Suprapubic skin (tissue), 4 donors: Measurements from ENCODE around the gene CNNM4. TPM values are rescaled to one million over a fixed set of nuclear protein-coding genes. Genes with fewer than 3 reads are reported as not detected.
A peak's percentile ranks its signal among the peaks of the same experiment; 100 is the strongest.

ENCODE experiments used
- DNase-seq, 2 donors: peaks; one replicate each; pipeline ENCODE4 v3.0.0-alpha.2; 2019; ENCODE audit warnings: low spot score in 2 of 2
- H3K27ac ChIP-seq: fragments of 200-600 bp; sonication (generic); one replicate; pipeline ENCODE4 v1.5.1; 2019
- H3K27me3 ChIP-seq: fragments of 200-600 bp; sonication (generic); one replicate; pipeline ENCODE4 v1.5.1; 2019
- H3K36me3 ChIP-seq: fragments of 200-600 bp; sonication (generic); one replicate; pipeline ENCODE4 v1.5.1; 2019
- H3K4me1 ChIP-seq: fragments of 200-600 bp; sonication (generic); one replicate; pipeline ENCODE4 v1.5.1; 2019
- H3K4me3 ChIP-seq: fragments of 200-600 bp; sonication (generic); one replicate; pipeline ENCODE4 v1.5.1; 2019; ENCODE audit warnings: mild to moderate bottlenecking
- H3K9me3 ChIP-seq: fragments of 200-600 bp; sonication (generic); one replicate; pipeline ENCODE4 v1.5.1; 2019
- CTCF ChIP-seq, 2 donors: fragments of 200-600 bp in 1 of 2; fragments of 450-650 bp in 1 of 2; sonication (generic) in 1 of 2; IDR thresholded peaks; one replicate each; pipeline ENCODE4 v1.5.1; 2016 to 2019; ENCODE audit warnings: antibody characterized with exemption in 2 of 2, mild to moderate bottlenecking in 1 of 2, moderate library complexity in 1 of 2
- EP300 ChIP-seq: sonication (generic); formaldehyde crosslinking; IDR thresholded peaks from one replicate; pipeline ENCODE4 v1.6.1; 2017; ENCODE audit warnings: antibody characterized with exemption
- POLR2A ChIP-seq, 2 donors: fragments of 450-650 bp; IDR thresholded peaks; one replicate each; pipeline ENCODE4 v1.6.1; 2017; ENCODE audit warnings: antibody characterized with exemption in 2 of 2, mild to moderate bottlenecking in 2 of 2, moderate library complexity in 2 of 2
- POLR2AphosphoS5 ChIP-seq, 3 donors: sonication (generic); formaldehyde crosslinking; IDR thresholded peaks; one replicate each; pipeline ENCODE4 v1.6.1; 2017; ENCODE audit warnings: antibody characterized with exemption in 3 of 3
- WGBS: methylation state at CpG from one replicate; pipeline ENCODE4 v1.1.5; 2018; 5-methylcytosine and 5-hydroxymethylcytosine counted together
- total RNA-seq, 4 donors: library from RNA; depleted of rRNA; stranded (reverse); fragments of >200 nt; gene quantifications; one replicate each; pipeline ENCODE4 v1.1.0, GENCODE V29; 2016

Gene CNNM4
- total RNA-seq, 4 donors from 2014 or later: 14.9 to 18.9 (median 16.3) TPM

- TF ChIP-seq CTCF (IDR thresholded peaks at IDR 0.05) (no peak), POLR2AphosphoS5 (IDR thresholded peaks at IDR 0.05) (no peak), EP300 (no peak), POLR2A (IDR thresholded peaks at IDR 0.05) (no peak)
- no peak for DNase-seq
- Histone ChIP-seq H3K4me3 (no peak overlapping the region), H3K27ac (no peak overlapping the region), H3K36me3 (peaks cover 37% of the 10 kb centered on the region), H3K9me3 (no peaks in the 10 kb centered on the region), H3K4me1 (peaks cover 31% of the 10 kb centered on the region), H3K27me3 (no peaks in the 10 kb centered on the region)
- WGBS: 71% methylated on average over 2 of the region's 2 CpGs
These were observed 23.5 kb upstream of the CNNM4 start for GRCh38 chr2:96737251-96737650.

DNA sequence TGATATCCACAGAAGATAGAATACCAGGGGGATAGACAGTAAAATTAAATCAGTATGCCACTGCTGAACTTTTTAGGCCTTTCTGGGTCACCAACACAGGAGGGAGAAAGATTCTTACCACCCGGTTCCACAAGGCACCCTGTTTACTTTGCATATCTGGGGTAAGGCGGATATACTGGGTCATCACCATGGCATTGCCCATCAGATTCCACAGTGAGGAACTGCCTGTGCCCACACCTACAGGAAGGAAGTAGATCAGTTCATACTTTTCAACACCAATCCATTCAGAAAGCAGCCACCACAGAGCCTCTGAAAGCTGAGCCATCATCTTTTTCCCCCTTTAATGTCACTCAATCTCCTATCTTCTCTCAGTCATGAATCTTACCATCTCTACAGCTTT is 22.9 kb upstream of the CNNM4 start:
- Histone ChIP-seq H3K4me1 (peaks cover 31% of the 10 kb centered on the region), H3K27ac (no peak overlapping the region), H3K4me3 (no peak overlapping the region), H3K36me3 (peaks cover 31% of the 10 kb centered on the region), H3K27me3 (no peaks in the 10 kb centered on the region), H3K9me3 (no peaks in the 10 kb centered on the region)
- WGBS: 46% methylated on average over 2 of the region's 2 CpGs
- TF ChIP-seq CTCF (IDR thresholded peaks at IDR 0.05) (no peak), POLR2A (IDR thresholded peaks at IDR 0.05) (no peak), POLR2AphosphoS5 (IDR thresholded peaks at IDR 0.05) (no peak), EP300 (no peak)
- peak in 1 of 2 donors; percentile 28 for DNase-seq

- H3K27ac ChIP-seq: peak overlapping the region; percentile 76
- H3K4me3 ChIP-seq: peak overlapping the region; percentile 78
- H3K9me3 ChIP-seq: no peaks in the 10 kb centered on the region
- no peak for TF ChIP-seq POLR2A (IDR thresholded peaks at IDR 0.05)
- H3K27me3 ChIP-seq: no peaks in the 10 kb centered on the region
- H3K36me3 ChIP-seq: peaks cover 18% of the 10 kb centered on the region
- WGBS: 12% methylated on average over 4 of the region's 4 CpGs
- no peak for DNase-seq
- peaks cover 31% of the 10 kb centered on the region for H3K4me1 ChIP-seq
These were observed 21.5 kb upstream of the CNNM4 start for GRCh38 chr2:96739076-96739632.

DNA sequence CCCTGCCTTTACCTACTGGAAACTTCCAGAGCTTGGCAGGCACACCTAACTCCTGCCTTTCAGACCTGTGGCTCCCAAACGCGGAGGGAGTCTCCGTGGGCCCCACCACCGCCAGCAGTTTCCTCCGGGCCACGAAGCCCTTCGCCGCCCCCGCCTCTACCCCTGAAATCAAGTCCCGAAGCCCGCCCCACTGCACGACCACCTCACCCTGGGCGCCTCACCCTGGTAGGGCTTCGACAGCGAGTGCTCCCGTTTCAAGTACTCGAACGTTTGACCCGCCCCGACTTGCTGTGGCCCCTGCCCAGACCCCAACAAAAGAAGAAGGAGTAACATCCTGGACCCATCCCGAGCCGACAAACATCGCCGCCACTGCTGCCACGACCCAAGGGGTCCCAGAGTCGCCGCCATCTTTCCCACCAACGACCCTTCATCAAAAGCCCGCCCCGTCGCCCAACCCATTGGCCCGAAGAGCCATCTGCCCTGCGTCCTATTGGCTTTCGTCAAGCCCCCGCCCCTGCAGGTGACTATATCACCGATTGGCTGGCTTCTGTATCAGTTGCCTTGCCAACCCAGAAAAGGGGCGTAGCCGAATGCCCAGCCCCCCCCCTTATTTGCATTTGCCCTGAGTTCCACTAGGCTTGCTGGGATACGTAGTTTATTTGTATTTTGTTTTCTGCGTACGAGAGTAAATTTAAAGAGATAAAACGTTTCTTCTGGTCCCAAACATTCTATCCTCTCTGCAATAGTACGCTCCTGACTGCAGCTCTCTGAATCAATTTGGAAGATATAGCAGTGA is 20.9 kb upstream of the CNNM4 start, which contains the start of gene LMAN2L:
TSS of gene LMAN2L (minus strand) at position 432 of the 796 bp plus-strand sequence. CDS start at position 408, 24 bp downstream.
- peak; percentile 99 for DNase-seq
- no peak for TF ChIP-seq EP300
- TF ChIP-seq POLR2A (IDR thresholded peaks at IDR 0.05): peak in 1 of 2 donors; percentile 29
- Histone ChIP-seq H3K9me3 (no peaks in the 10 kb centered on the region), H3K4me3 (peak within 1 kb of the TSS; percentile 78), H3K4me1 (peaks cover 29% of the 10 kb centered on the region), H3K27me3 (no peaks in the 10 kb centered on the region), H3K27ac (peak within 1 kb of the TSS; percentile 76), H3K36me3 (peaks cover 13% of the 10 kb centered on the region)
- WGBS: under 1% methylated on average over 43 of the region's 43 CpGs

DNA sequence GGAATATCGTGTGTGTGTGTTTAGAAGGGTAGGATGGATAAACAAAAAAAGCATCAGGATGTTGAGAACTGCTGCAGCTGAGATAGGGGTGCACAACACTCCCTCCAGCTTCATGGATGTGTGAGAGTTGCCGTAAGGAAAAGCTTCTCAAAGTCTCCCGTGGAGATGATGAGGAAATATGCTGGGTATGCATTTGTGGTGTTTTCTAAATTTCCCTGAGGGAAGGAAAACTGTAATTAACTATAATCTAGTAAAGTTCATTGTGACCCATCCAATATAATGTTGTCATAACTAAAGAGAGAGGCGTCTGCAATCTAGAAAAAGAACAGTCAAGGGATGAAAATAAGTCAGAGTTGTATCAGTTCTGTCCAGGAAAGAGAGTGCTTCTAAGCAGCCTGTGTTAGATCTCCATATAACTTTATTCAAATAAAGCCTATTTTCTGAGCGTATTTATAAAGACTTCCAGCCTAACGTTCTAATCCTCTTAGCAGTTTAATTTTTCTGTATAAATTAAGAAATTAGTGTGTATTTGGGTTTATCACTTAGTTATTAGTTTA is 13.6 kb upstream of the CNNM4 start:
- Histone ChIP-seq H3K36me3 (no peaks in the 10 kb centered on the region), H3K9me3 (no peaks in the 10 kb centered on the region), H3K4me3 (no peak overlapping the region), H3K4me1 (peaks cover 11% of the 10 kb centered on the region), H3K27me3 (no peaks in the 10 kb centered on the region), H3K27ac (no peak overlapping the region)
- 30% methylated on average over 6 of the region's 6 CpGs for WGBS
- TF ChIP-seq POLR2A (IDR thresholded peaks at IDR 0.05) (no peak), CTCF (IDR thresholded peaks at IDR 0.05) (no peak), POLR2AphosphoS5 (IDR thresholded peaks at IDR 0.05) (no peak), EP300 (no peak)
- no peak for DNase-seq

DNA sequence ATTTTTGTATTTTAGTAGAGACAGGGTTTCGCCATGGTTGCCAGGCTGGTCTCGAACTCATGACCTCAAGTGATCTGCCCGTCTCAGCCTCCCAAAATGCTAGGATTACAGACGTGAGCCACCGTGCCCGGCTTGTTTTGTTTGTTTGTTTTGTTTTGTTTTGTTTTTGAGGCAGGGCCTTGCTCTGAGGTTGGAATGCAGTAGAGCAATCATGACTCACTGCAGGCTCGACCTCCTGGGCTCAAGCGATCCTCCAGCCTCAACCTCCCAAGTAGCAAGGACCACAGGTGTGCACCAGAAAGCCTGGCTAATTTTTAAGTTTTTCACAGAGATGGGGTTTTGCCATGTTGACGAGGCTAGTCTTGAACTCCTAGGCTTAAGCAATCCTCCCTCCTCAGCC is 8.9 kb upstream of the CNNM4 start:
- Histone ChIP-seq H3K27ac (no peak overlapping the region), H3K4me1 (peaks cover 16% of the 10 kb centered on the region), H3K4me3 (no peak overlapping the region), H3K27me3 (no peaks in the 10 kb centered on the region), H3K9me3 (no peaks in the 10 kb centered on the region), H3K36me3 (no peaks in the 10 kb centered on the region)
- TF ChIP-seq CTCF (IDR thresholded peaks at IDR 0.05) (no peak), POLR2AphosphoS5 (IDR thresholded peaks at IDR 0.05) (no peak), EP300 (no peak), POLR2A (IDR thresholded peaks at IDR 0.05) (no peak)
- WGBS: 88% methylated on average over 9 of the region's 9 CpGs
- no peak for DNase-seq
